ENCODE results near the gene PDCD11.
"Not testable (repeated sequence)": the region's sequence is repeated elsewhere in the genome, so short reads cannot be mapped to it uniquely, and the experiment has no call there.

Gene PDCD11

GRCh38 chr10:103481974-103482531 is 85.6 kb downstream of the PDCD11 start:
- CTCF ChIA-PET, result interaction anchor here (0.5 to 1.7 kb wide), 9 partner anchors 10 to 529 kb away, joined by 3 to 18 read pairs (median 5); no protein-coding TSS in a partner anchor

GRCh38 chr10:103486635-103487409 is 90.4 kb downstream of the PDCD11 start:
- H3K9me3 ChIP-seq (ENCODE audit: control insufficient read depth, insufficient read depth, low read depth, low read length); POLR2A ChIA-PET; H3K27ac ChIP-seq (ENCODE audit: extremely low read depth, low read depth, low read length); H3K36me3 ChIP-seq (ENCODE audit: control insufficient read depth in 2 of 2, insufficient read depth in 1 of 2, low read length in 2 of 2); H3K4me1 ChIP-seq (ENCODE audit: control insufficient read depth, insufficient read depth, low read length); H3K4me3 ChIP-seq (ENCODE audit: low read depth, low read length): not testable (repeated sequence)
- CTCF ChIA-PET, result interaction anchor here (0.6 to 3.2 kb wide), 12 partner anchors 8 to 295 kb away, joined by 3 to 58 read pairs (median 4); no protein-coding TSS in a partner anchor
- peak; percentile 93 for TF ChIP-seq ZNF121 (tag by site-specific recombination; IDR thresholded peaks at IDR 0.05)

More at GRCh38 chr10:103481974-103482531, 85.6 kb downstream of the PDCD11 start:
- Histone ChIP-seq H3K36me3 (ENCODE audit: control insufficient read depth in 2 of 2, insufficient read depth in 1 of 2, low read length in 2 of 2) (no peaks in the 10 kb centered on the region), H3K4me3 (ENCODE audit: low read depth, low read length) (no peak overlapping the region), H3K9me3 (ENCODE audit: control insufficient read depth, insufficient read depth, low read depth, low read length) (no peaks in the 10 kb centered on the region), H3K27ac (ENCODE audit: extremely low read depth, low read depth, low read length) (no peak overlapping the region), H3K4me1 (ENCODE audit: control insufficient read depth, insufficient read depth, low read length) (no peaks in the 10 kb centered on the region)
- POLR2A ChIA-PET, result no interaction called here
- peak; percentile 51 for TF ChIP-seq ZNF654 (tag by site-specific recombination; IDR thresholded peaks at IDR 0.05; ENCODE audit: low read depth)
- TF ChIP-seq, protein P1, sequence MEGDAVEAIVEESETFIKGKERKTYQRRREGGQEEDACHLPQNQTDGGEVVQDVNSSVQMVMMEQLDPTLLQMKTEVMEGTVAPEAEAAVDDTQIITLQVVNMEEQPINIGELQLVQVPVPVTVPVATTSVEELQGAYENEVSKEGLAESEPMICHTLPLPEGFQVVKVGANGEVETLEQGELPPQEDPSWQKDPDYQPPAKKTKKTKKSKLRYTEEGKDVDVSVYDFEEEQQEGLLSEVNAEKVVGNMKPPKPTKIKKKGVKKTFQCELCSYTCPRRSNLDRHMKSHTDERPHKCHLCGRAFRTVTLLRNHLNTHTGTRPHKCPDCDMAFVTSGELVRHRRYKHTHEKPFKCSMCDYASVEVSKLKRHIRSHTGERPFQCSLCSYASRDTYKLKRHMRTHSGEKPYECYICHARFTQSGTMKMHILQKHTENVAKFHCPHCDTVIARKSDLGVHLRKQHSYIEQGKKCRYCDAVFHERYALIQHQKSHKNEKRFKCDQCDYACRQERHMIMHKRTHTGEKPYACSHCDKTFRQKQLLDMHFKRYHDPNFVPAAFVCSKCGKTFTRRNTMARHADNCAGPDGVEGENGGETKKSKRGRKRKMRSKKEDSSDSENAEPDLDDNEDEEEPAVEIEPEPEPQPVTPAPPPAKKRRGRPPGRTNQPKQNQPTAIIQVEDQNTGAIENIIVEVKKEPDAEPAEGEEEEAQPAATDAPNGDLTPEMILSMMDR (tag by site-specific recombination; IDR thresholded peaks at IDR 0.05), result peak; percentile 46; the same call in 1 of the 2 replicates
- TF ChIP-seq PRDM4 (tag by site-specific recombination; IDR thresholded peaks at IDR 0.05), result no peak
- no peak for TF ChIP-seq ZNF202 (tag by site-specific recombination; IDR thresholded peaks at IDR 0.05; ENCODE audit: borderline replicate concordance)
- peak; percentile 72; the same call in 1 of the 2 replicates for TF ChIP-seq ZFP69B (tag by site-specific recombination; IDR thresholded peaks at IDR 0.05)
- TF ChIP-seq SP7 (tag by site-specific recombination; IDR thresholded peaks at IDR 0.05), result peak; percentile 34; the same call in 1 of the 2 replicates
- no peak for TF ChIP-seq ZNF266 (tag by site-specific recombination; IDR thresholded peaks at IDR 0.05; ENCODE audit: low read depth)
- TF ChIP-seq ZNF600 (tag by site-specific recombination; IDR thresholded peaks at IDR 0.05), result 0 out of 2 replicates have a peak, but pooled peaks have one; percentile 34
- TF ChIP-seq ZNF692 (tag by site-specific recombination; IDR thresholded peaks at IDR 0.05), result peak; percentile 63; the same call in 1 of the 2 replicates
- no peak for TF ChIP-seq ZNF132 (tag by site-specific recombination; IDR thresholded peaks at IDR 0.05; ENCODE audit: borderline replicate concordance)
- no peak for TF ChIP-seq ZNF768 (tag by site-specific recombination; IDR thresholded peaks at IDR 0.05)

- Histone ChIP-seq H3K4me1 (ENCODE audit: control insufficient read depth, insufficient read depth, low read length) (no peaks in the 10 kb centered on the region), H3K4me3 (ENCODE audit: low read depth, low read length) (no peak overlapping the region), H3K36me3 (ENCODE audit: control insufficient read depth in 2 of 2, insufficient read depth in 1 of 2, low read length in 2 of 2) (no peaks in the 10 kb centered on the region), H3K9me3 (ENCODE audit: control insufficient read depth, insufficient read depth, low read depth, low read length) (no peaks in the 10 kb centered on the region), H3K27ac (ENCODE audit: extremely low read depth, low read depth, low read length) (no peak overlapping the region)
- CTCF ChIA-PET, result interaction anchor here (3.1 to 3.2 kb wide), 2 partner anchors 11 to 71 kb away, joined by 26 to 58 read pairs; no protein-coding TSS in a partner anchor
- POLR2A ChIA-PET, result no interaction called here
- TF ChIP-seq ZNF366 (tag by site-specific recombination; conservative IDR thresholded peaks at IDR 0.05) (no peak), ZSCAN5A (tag by site-specific recombination; IDR thresholded peaks at IDR 0.05) (no peak)
Observed at GRCh38 chr10:103487410-103487708, 90.9 kb downstream of the PDCD11 start.
